Measurements from ENCODE around the gene SOBP. TPM values are rescaled to one million over a fixed set of nuclear protein-coding genes. Genes with fewer than 3 reads are reported as not detected.

The SOBP gene
- total and polyA plus RNA-seq, 2 experiments from 2014 or later, result 1.5 to 3.0 TPM

- TF ChIP-seq REST (IDR thresholded peaks at IDR 0.05; ENCODE audit: unreplicated experiment), result no peak
- no peak for TF ChIP-seq NANOG (IDR thresholded peaks at IDR 0.05; ENCODE audit: borderline replicate concordance)
- no peak for TF ChIP-seq ZNF331 (CRISPR knock-in tag; IDR thresholded peaks at IDR 0.05; ENCODE audit: low read depth)
- TF ChIP-seq EZH2phosphoT487 (IDR thresholded peaks at IDR 0.05; ENCODE audit: unreplicated experiment), result no peak
- no peak for TF ChIP-seq EZH2 (IDR thresholded peaks at IDR 0.05; ENCODE audit: low read depth, unreplicated experiment)
- no peak for TF ChIP-seq POLR2AphosphoS5 (IDR thresholded peaks at IDR 0.05; ENCODE audit: low read depth)
- no peak for TF ChIP-seq CREB1 (CRISPR knock-in tag; IDR thresholded peaks at IDR 0.05; ENCODE audit: low read depth)
- no peak for TF ChIP-seq ETS1 (IDR thresholded peaks at IDR 0.05)
Observed at GRCh38 chr6:107639511-107639910, 149.6 kb downstream of the SOBP start (continued).

GRCh38 chr6:107641071-107641470, 151.2 kb downstream of the SOBP start:
- Mint-ChIP-seq H3K27ac (no peak overlapping the region), H3K36me3 (ENCODE audit: low read depth) (no peaks in the 10 kb centered on the region), H3K4me3 (no peak overlapping the region), H3K27me3 (ENCODE audit: insufficient read depth, low read depth, poor library complexity) (peaks cover 2% of the 10 kb centered on the region), H3K4me1 (peaks cover 2% of the 10 kb centered on the region; the same call in 1 of the 3 replicates), H3K9me3 (no peaks in the 10 kb centered on the region)
- Histone ChIP-seq H3K4me2 (no peak overlapping the region), H3F3A (replicated peaks; ENCODE audit: low read depth) (0 out of 2 replicates have a peak, but pooled peaks cover 2% of the 10 kb centered on the region), H4K20me1 (replicated peaks; ENCODE audit: insufficient read depth) (no peaks in the 10 kb centered on the region), H3K9me2 (ENCODE audit: insufficient read depth) (no peaks in the 10 kb centered on the region), H3K79me2 (replicated peaks; ENCODE audit: insufficient read depth) (no peaks in the 10 kb centered on the region), H3K4me1 (ENCODE audit: insufficient read depth) (peaks cover 5% of the 10 kb centered on the region; the same call in 1 of the 2 replicates), H3K36me3 (ENCODE audit: insufficient read depth) (no peaks in the 10 kb centered on the region), H3K27me3 (ENCODE audit: insufficient read depth) (0 out of 2 replicates have a peak, but pooled peaks cover under 1% of the 10 kb centered on the region), H3K27ac (ENCODE audit: low read depth) (no peak overlapping the region), H3K4me3 (no peak overlapping the region), H2AFZ (no peak overlapping the region)
- no peak for ATAC-seq
- DNase-seq (ENCODE audit: low spot score), result no peak
- TF ChIP-seq REST (IDR thresholded peaks at IDR 0.05; ENCODE audit: unreplicated experiment) (no peak), EZH2phosphoT487 (IDR thresholded peaks at IDR 0.05; ENCODE audit: unreplicated experiment) (no peak), JUNB (IDR thresholded peaks at IDR 0.05; ENCODE audit: unreplicated experiment) (no peak), STAT1 (IDR thresholded peaks at IDR 0.05; ENCODE audit: unreplicated experiment) (no peak), ZNF331 (CRISPR knock-in tag; IDR thresholded peaks at IDR 0.05; ENCODE audit: low read depth) (no peak), CTCF (conservative IDR thresholded peaks at IDR 0.05; ENCODE audit: low read depth in 2 of 2) (no peak), EZH2 (IDR thresholded peaks at IDR 0.05; ENCODE audit: low read depth, unreplicated experiment) (no peak), CREB1 (CRISPR knock-in tag; IDR thresholded peaks at IDR 0.05; ENCODE audit: low read depth) (no peak), NANOG (IDR thresholded peaks at IDR 0.05; ENCODE audit: borderline replicate concordance) (no peak), ETS1 (IDR thresholded peaks at IDR 0.05) (no peak), ZNF114 (CRISPR knock-in tag; IDR thresholded peaks at IDR 0.05) (no peak), POLR2AphosphoS5 (IDR thresholded peaks at IDR 0.05; ENCODE audit: low read depth) (no peak)
